Measurements from ENCODE around the gene PPP1R3G. TPM values are rescaled to one million over a fixed set of nuclear protein-coding genes. Genes with fewer than 3 reads are reported as not detected.

Gene PPP1R3G
- total and polyA plus RNA-seq, 2 donors, result 0.75 to 1.5 TPM

GRCh38 chr6:5063617-5064016 is 21.5 kb upstream of the PPP1R3G start:
- Histone ChIP-seq H3K4me1 (ENCODE audit: control insufficient read depth in 2 of 2, insufficient read depth in 2 of 2, low read length in 2 of 2) (no peaks in the 10 kb centered on the region), H3K27me3 (ENCODE audit: control insufficient read depth in 2 of 2, insufficient read depth in 1 of 2, low read length in 1 of 2) (no peaks in the 10 kb centered on the region), H3K36me3 (ENCODE audit: control insufficient read depth in 2 of 2, insufficient read depth in 2 of 2, low read length in 1 of 2) (no peaks in the 10 kb centered on the region), H3K27ac (ENCODE audit: low read depth in 1 of 2, low read length in 1 of 2) (no peak overlapping the region), H3K4me3 (ENCODE audit: low read length in 2 of 2) (no peak overlapping the region), H3K9me3 (ENCODE audit: control insufficient read depth in 2 of 2, insufficient read depth in 1 of 2, low read length in 1 of 2) (no peaks in the 10 kb centered on the region)
- WGBS, result 95% methylated on average over 8 of the region's 8 CpGs
- DNase-seq (ENCODE audit: low read depth in 6 of 9, low spot score in 9 of 9), result no peak

GRCh38 chr6:5066456-5067093 is 18.6 kb upstream of the PPP1R3G start:
- no peaks in the 10 kb centered on the region for H3K4me1 ChIP-seq (ENCODE audit: control insufficient read depth in 2 of 2, insufficient read depth in 2 of 2, low read length in 2 of 2)
- WGBS, result 97% methylated on average over 24 of the region's 24 CpGs

GRCh38 chr6:5067305-5067704 is 17.8 kb upstream of the PPP1R3G start:
- Histone ChIP-seq H3K36me3 (ENCODE audit: control insufficient read depth in 2 of 2, insufficient read depth in 2 of 2, low read length in 1 of 2) (no peaks in the 10 kb centered on the region), H3K9me3 (ENCODE audit: control insufficient read depth in 2 of 2, insufficient read depth in 1 of 2, low read length in 1 of 2) (no peaks in the 10 kb centered on the region), H3K4me1 (ENCODE audit: control insufficient read depth in 2 of 2, insufficient read depth in 2 of 2, low read length in 2 of 2) (no peaks in the 10 kb centered on the region), H3K4me3 (ENCODE audit: low read length in 2 of 2) (no peak overlapping the region), H3K27me3 (ENCODE audit: control insufficient read depth in 2 of 2, insufficient read depth in 1 of 2, low read length in 1 of 2) (no peaks in the 10 kb centered on the region), H3K27ac (ENCODE audit: low read depth in 1 of 2, low read length in 1 of 2) (no peak overlapping the region)
- no peak for DNase-seq (ENCODE audit: low read depth in 6 of 9, low spot score in 9 of 9)
- whole genome bisulfite sequencing, result 98% methylated on average over 3 of the region's 3 CpGs

More at GRCh38 chr6:5066456-5067093, 18.6 kb upstream of the PPP1R3G start:
- Histone ChIP-seq H3K36me3 (ENCODE audit: control insufficient read depth in 2 of 2, insufficient read depth in 2 of 2, low read length in 1 of 2) (no peaks in the 10 kb centered on the region), H3K27me3 (ENCODE audit: control insufficient read depth in 2 of 2, insufficient read depth in 1 of 2, low read length in 1 of 2) (no peaks in the 10 kb centered on the region), H3K27ac (ENCODE audit: low read depth in 1 of 2, low read length in 1 of 2) (no peak overlapping the region), H3K4me3 (ENCODE audit: low read length in 2 of 2) (no peak overlapping the region), H3K9me3 (ENCODE audit: control insufficient read depth in 2 of 2, insufficient read depth in 1 of 2, low read length in 1 of 2) (no peaks in the 10 kb centered on the region)
- no peak for DNase-seq (ENCODE audit: low read depth in 6 of 9, low spot score in 9 of 9)

GRCh38 chr6:5068153-5068751 is 16.9 kb upstream of the PPP1R3G start:
- H3K9me3 ChIP-seq (ENCODE audit: control insufficient read depth in 2 of 2, insufficient read depth in 1 of 2, low read length in 1 of 2), result no peaks in the 10 kb centered on the region
- no peaks in the 10 kb centered on the region for H3K36me3 ChIP-seq (ENCODE audit: control insufficient read depth in 2 of 2, insufficient read depth in 2 of 2, low read length in 1 of 2)
- no peak overlapping the region for H3K27ac ChIP-seq (ENCODE audit: low read depth in 1 of 2, low read length in 1 of 2)
- no peak for DNase-seq (ENCODE audit: low read depth in 6 of 9, low spot score in 9 of 9)
- H3K27me3 ChIP-seq (ENCODE audit: control insufficient read depth in 2 of 2, insufficient read depth in 1 of 2, low read length in 1 of 2), result no peaks in the 10 kb centered on the region
- no peak overlapping the region for H3K4me3 ChIP-seq (ENCODE audit: low read length in 2 of 2)
- no peaks in the 10 kb centered on the region for H3K4me1 ChIP-seq (ENCODE audit: control insufficient read depth in 2 of 2, insufficient read depth in 2 of 2, low read length in 2 of 2)
- 96% methylated on average over 17 of the region's 17 CpGs for WGBS

GRCh38 chr6:5071216-5071615 is 13.9 kb upstream of the PPP1R3G start:
- Histone ChIP-seq H3K9me3 (ENCODE audit: control insufficient read depth in 2 of 2, insufficient read depth in 1 of 2, low read length in 1 of 2) (no peaks in the 10 kb centered on the region), H3K4me1 (ENCODE audit: control insufficient read depth in 2 of 2, insufficient read depth in 2 of 2, low read length in 2 of 2) (no peaks in the 10 kb centered on the region), H3K36me3 (ENCODE audit: control insufficient read depth in 2 of 2, insufficient read depth in 2 of 2, low read length in 1 of 2) (no peaks in the 10 kb centered on the region), H3K27me3 (ENCODE audit: control insufficient read depth in 2 of 2, insufficient read depth in 1 of 2, low read length in 1 of 2) (no peaks in the 10 kb centered on the region), H3K27ac (ENCODE audit: low read depth in 1 of 2, low read length in 1 of 2) (no peak overlapping the region), H3K4me3 (ENCODE audit: low read length in 2 of 2) (no peak overlapping the region)
- 96% methylated on average over 2 of the region's 2 CpGs for WGBS
- DNase-seq (ENCODE audit: low read depth in 6 of 9, low spot score in 9 of 9), result no peak

- H3K36me3 ChIP-seq (ENCODE audit: control insufficient read depth in 2 of 2, insufficient read depth in 2 of 2, low read length in 1 of 2), result no peaks in the 10 kb centered on the region
- H3K4me3 ChIP-seq (ENCODE audit: low read length in 2 of 2), result no peak overlapping the region
- H3K27me3 ChIP-seq (ENCODE audit: control insufficient read depth in 2 of 2, insufficient read depth in 1 of 2, low read length in 1 of 2), result no peaks in the 10 kb centered on the region
- peak in 1 of 9 donors; percentile 16 for DNase-seq (ENCODE audit: low read depth in 6 of 9, low spot score in 9 of 9)
- no peaks in the 10 kb centered on the region for H3K4me1 ChIP-seq (ENCODE audit: control insufficient read depth in 2 of 2, insufficient read depth in 2 of 2, low read length in 2 of 2)
- no peaks in the 10 kb centered on the region for H3K9me3 ChIP-seq (ENCODE audit: control insufficient read depth in 2 of 2, insufficient read depth in 1 of 2, low read length in 1 of 2)
- no peak overlapping the region for H3K27ac ChIP-seq (ENCODE audit: low read depth in 1 of 2, low read length in 1 of 2)
- 54% methylated on average over 7 of the region's 7 CpGs for WGBS
These were observed 12.7 kb upstream of the PPP1R3G start for GRCh38 chr6:5072440-5072839.

GRCh38 chr6:5073992-5074391 is 11.1 kb upstream of the PPP1R3G start:
- DNase-seq (ENCODE audit: low read depth in 6 of 9, low spot score in 9 of 9), result no peak
- H3K36me3 ChIP-seq (ENCODE audit: control insufficient read depth in 2 of 2, insufficient read depth in 2 of 2, low read length in 1 of 2), result no peaks in the 10 kb centered on the region
- H3K4me1 ChIP-seq (ENCODE audit: control insufficient read depth in 2 of 2, insufficient read depth in 2 of 2, low read length in 2 of 2), result no peaks in the 10 kb centered on the region
- 97% methylated on average over 3 of the region's 3 CpGs for WGBS
- no peak overlapping the region for H3K27ac ChIP-seq (ENCODE audit: low read depth in 1 of 2, low read length in 1 of 2)
- no peak overlapping the region for H3K4me3 ChIP-seq (ENCODE audit: low read length in 2 of 2)
- H3K9me3 ChIP-seq (ENCODE audit: control insufficient read depth in 2 of 2, insufficient read depth in 1 of 2, low read length in 1 of 2), result no peaks in the 10 kb centered on the region
- no peaks in the 10 kb centered on the region for H3K27me3 ChIP-seq (ENCODE audit: control insufficient read depth in 2 of 2, insufficient read depth in 1 of 2, low read length in 1 of 2)

- Histone ChIP-seq H3K27me3 (ENCODE audit: control insufficient read depth in 2 of 2, insufficient read depth in 1 of 2, low read length in 1 of 2) (peaks cover 0 to 9% of the 10 kb centered on the region in 2 donors), H3K36me3 (ENCODE audit: control insufficient read depth in 2 of 2, insufficient read depth in 2 of 2, low read length in 1 of 2) (no peaks in the 10 kb centered on the region), H3K4me1 (ENCODE audit: control insufficient read depth in 2 of 2, insufficient read depth in 2 of 2, low read length in 2 of 2) (no peaks in the 10 kb centered on the region), H3K27ac (ENCODE audit: low read depth in 1 of 2, low read length in 1 of 2) (no peak overlapping the region), H3K4me3 (ENCODE audit: low read length in 2 of 2) (no peak overlapping the region), H3K9me3 (ENCODE audit: control insufficient read depth in 2 of 2, insufficient read depth in 1 of 2, low read length in 1 of 2) (no peaks in the 10 kb centered on the region)
- 99% methylated on average over 11 of the region's 11 CpGs for WGBS
- no peak for DNase-seq (ENCODE audit: low read depth in 6 of 9, low spot score in 9 of 9)
These were observed 8.2 kb upstream of the PPP1R3G start for GRCh38 chr6:5076931-5077330.

- H3K36me3 ChIP-seq (ENCODE audit: control insufficient read depth in 2 of 2, insufficient read depth in 2 of 2, low read length in 1 of 2), result no peaks in the 10 kb centered on the region
- no peak overlapping the region for H3K4me3 ChIP-seq (ENCODE audit: low read length in 2 of 2)
- H3K27me3 ChIP-seq (ENCODE audit: control insufficient read depth in 2 of 2, insufficient read depth in 1 of 2, low read length in 1 of 2), result peaks cover 5 to 21% of the 10 kb centered on the region in 2 donors
- no peak for DNase-seq (ENCODE audit: low read depth in 6 of 9, low spot score in 9 of 9)
- 94% methylated on average over 5 of the region's 5 CpGs for WGBS
- no peaks in the 10 kb centered on the region for H3K9me3 ChIP-seq (ENCODE audit: control insufficient read depth in 2 of 2, insufficient read depth in 1 of 2, low read length in 1 of 2)
- no peak overlapping the region for H3K27ac ChIP-seq (ENCODE audit: low read depth in 1 of 2, low read length in 1 of 2)
- H3K4me1 ChIP-seq (ENCODE audit: control insufficient read depth in 2 of 2, insufficient read depth in 2 of 2, low read length in 2 of 2), result no peaks in the 10 kb centered on the region
These were observed 6.9 kb upstream of the PPP1R3G start for GRCh38 chr6:5078121-5078669.

Measured in thymus (tissue), 11 donors.